Measurements from ENCODE around the gene NPBWR2. TPM values are rescaled to one million over a fixed set of nuclear protein-coding genes. Genes with fewer than 3 reads are reported as not detected.

The NPBWR2 gene
- not detected in 2 replicates for total RNA-seq

DNA sequence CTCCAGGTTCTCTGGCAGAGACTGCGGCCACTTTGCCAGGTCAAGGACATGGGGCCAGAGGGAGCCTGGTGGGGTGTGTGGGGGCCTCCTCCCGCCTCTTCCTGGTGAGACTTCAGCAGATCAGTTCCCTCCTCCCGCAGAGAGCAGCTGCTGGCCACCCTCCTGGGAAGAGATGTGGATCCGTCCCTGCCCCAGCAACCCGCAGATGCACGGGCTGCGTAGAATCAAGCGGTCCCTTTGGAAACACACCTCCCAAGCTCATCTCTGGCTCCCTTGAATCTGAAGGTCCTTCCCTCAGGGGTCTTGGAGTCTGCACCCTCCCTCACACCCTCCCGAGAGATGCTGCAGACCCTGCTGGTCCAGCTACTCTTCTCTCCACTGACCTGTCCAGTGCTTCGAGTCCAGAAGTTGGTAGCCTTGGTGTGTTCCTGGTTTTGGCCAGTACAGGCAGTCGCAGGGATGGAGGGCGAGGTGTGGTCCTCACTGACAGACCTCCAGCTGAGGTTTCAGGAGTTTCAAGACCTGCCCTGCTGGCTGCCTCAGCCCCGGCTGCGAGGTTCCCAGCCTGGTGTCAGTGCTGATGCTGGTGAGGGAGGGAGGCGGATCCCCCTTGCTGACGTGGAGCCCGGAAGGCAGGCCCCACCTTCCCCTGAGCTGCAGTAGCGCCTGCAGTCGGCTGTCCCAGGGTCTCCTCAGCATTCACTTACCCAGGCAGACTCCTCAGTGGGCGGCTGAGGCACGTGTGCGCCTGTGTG, at the start of gene NPBWR2:
NPBWR2 (minus strand) TSS at position 585 of the 755 bp plus-strand sequence. CDS start 734 bp downstream, outside the sequence.

DNA sequence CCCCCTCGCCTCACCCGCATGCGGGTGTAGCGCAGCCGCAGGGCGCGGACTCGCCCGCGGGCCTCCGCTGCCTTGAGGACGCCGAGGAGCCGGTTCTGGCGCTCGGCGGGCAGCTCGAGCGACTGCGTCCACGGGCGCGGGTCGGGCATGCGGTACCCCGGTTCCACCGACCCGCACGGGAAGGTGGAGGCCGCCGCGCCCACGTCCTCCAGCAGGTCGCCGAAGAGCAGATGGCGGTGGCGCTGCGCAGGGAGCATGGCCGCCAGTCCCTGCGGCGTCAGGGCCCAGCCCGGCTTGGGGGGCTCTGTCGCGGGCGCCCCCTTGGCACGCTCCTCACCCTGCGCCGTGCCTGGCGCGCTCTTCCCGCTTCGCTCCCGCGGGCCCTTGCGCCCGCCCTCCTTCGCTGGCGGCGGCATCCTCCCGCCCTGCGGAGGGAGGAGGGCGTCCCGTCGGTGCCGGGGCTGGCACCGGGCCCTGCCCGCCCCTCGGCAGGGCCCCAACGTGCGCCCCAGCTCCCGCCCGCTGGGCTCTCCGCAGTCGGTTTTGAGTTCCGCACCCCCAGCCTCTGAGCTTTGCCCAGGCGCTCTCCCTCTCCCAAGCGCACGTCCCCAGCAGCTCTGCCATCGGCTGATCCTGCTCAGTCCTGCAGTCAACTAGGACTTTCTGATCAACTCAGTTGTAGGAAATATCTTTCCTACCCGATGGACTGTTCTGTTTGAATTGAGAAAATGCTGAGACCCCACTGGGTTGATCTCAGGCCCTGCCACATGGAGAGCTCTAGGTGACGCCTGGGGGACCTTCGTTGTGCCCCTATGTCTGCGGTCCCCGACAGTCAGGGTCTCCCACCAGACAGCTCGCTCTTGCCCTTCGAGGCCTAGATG, 23.3 kb downstream of the NPBWR2 start, which contains the start of gene LKAAEAR1:
LKAAEAR1 (minus strand) TSS at position 595 of the 881 bp plus-strand sequence; CDS start at position 416, 179 bp downstream.

DNA sequence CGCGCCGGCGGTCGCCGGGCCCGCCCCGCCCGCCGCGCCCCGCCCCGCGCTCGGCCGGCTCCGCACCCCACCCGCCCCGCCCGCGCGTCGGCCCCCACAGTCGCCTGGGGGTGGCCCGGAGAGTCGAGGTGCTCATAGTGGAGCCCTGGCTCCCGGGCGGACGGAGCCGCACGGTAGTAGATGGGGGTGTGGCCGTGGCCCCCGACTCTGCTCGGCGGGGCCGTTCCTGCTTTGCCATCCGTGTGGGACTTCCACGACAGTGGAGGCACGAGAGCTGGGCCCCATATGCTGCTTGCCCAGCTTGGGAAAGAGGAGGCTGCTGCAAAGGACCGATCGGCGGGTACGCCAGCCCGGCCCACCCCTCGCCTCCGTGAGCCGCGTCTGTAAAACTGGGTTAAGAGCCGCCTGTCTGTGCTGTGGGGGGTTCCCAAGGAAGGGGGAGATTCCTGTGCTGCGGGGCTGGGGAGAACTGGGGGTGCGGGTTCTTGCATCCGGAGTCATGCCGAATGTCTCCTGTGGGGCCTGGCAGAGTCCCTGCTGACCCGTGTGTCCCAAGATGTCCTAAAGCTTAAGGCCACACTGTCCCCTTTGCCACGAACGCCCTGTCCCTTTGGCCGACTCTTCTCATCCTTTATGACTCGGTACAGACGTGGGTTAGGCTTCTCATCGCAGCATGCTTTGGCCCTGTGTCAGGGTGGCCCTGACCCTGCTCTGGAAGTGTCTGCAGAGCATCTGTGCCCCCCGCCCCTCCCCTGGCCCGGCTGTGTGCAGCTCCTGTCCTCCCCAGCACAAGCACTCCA, 27.2 kb downstream of the NPBWR2 start, which contains the start of gene OPRL1:
OPRL1 (plus strand) TSS at position 70 of the 800 bp plus-strand sequence. CDS start 12,639 bp downstream, outside the sequence.

DNA sequence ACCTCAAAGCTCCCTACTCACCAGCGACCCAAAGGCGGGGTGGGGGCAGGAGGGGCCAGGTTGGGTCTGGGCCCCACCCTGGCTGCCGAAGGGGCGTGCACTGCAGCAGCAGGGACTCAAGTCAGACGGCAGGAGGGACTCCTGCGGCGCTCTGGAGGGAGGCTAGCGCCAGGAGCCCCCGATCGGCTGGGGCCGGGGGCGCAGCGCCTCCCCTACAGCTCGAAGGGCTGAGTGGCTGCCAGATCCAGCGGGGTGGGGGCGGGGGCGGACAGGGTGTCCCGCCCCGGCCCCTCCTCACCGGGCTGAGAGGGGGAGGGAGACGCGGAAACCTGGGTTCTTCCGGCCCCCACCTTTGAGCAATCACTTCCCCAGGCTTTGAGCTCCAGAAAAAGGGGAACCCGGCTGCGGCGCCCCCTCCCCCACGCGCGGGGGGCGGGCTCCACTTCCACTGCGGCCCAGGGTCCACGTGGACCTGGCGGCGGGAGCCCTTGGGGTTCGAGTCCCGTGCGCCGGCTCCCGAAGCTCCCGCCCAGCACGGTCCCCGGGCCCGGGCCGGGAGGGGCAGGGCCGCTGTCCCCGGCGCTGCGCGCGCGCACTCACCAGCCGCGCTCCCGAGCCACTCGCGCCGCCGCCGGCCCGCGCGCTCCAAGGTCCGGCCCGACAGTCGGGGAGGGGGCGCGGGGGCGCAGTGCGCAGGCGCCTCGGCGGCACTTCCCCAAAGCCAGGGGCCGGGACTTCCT, 27.9 kb downstream of the NPBWR2 start, which contains the start of gene RGS19:
RGS19 (minus strand) TSS at position 246 of the 740 bp plus-strand sequence. CDS start 2,632 bp downstream, outside the sequence.

DNA sequence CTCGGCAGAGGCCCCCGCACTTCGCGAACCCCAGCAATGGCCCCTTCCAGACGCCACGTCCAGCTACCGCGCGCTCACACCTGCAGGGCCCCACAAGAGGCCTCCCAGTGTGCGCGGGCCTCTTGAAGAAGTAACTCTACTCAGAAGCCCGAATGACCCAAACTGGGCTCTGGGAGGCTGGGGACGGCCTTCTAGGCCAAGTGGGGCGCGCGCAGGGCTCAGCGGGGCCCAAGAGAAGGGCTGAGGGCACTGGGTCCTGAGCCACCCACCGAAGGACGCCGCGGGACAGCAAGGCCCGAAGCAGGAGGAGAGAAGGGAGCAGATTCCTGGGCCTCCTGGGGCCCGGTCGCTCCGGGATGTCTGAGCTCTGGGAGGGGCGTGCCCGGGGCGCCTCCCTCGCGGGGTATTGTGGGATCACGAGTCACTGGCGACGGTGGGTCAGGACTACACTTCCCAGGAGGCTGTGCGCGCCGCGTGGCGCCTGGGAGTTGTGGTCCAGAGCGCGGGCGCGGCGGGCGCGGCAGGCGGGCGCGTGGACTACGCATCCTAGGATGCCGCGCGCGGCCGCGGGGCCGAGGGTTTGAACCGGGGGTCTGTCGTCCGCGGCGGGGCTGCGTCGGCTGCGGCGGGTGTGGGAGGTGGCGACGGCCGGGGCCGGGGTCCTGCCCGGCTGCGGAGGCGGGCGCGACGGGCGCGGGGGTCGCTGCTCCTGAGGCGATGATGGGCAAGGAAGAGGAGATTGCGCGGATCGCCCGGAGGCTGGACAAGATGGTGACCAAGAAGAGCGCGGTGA, 44.6 kb downstream of the NPBWR2 start, which contains the start of gene TCEA2:
TCEA2 (plus strand) TSS at position 603 of the 793 bp plus-strand sequence; CDS start at position 718, 115 bp downstream.

Other genes starting within 250 kb of the NPBWR2 start
- gene ABHD16B, start 246.1 kb downstream of the NPBWR2 start, total RNA-seq: not detected in 2 replicates
- 101 and 131 TPM in 2 replicates for gene TPD52L2, start 242.3 kb downstream of the NPBWR2 start, total RNA-seq
- gene DNAJC5, start 212.4 kb downstream of the NPBWR2 start, total RNA-seq: 82.5 and 84.7 TPM in 2 replicates
- gene UCKL1, start 151.1 kb downstream of the NPBWR2 start, total RNA-seq: 25.3 and 29.2 TPM in 2 replicates
- gene ZNF512B, start 137.6 kb downstream of the NPBWR2 start, total RNA-seq: 9.9 and 10.3 TPM in 2 replicates
- 1.8 and 2.2 TPM in 2 replicates for gene SAMD10, start 127.9 kb downstream of the NPBWR2 start, total RNA-seq
- gene PRPF6, start 126.4 kb downstream of the NPBWR2 start, total RNA-seq: 76.2 and 81.9 TPM in 2 replicates
- 1.9 TPM in 2 replicates for gene C20orf204, start 71.4 kb downstream of the NPBWR2 start, total RNA-seq
- gene SOX18, start 57.9 kb downstream of the NPBWR2 start, total RNA-seq: 16.0 and 23.7 TPM in 2 replicates
- gene TCEA2, start 44.4 kb downstream of the NPBWR2 start, total RNA-seq: 25.1 and 39.3 TPM in 2 replicates
- gene RGS19, start 28.0 kb downstream of the NPBWR2 start, total RNA-seq: 17.0 and 17.5 TPM in 2 replicates
- gene OPRL1, start 27.5 kb downstream of the NPBWR2 start, total RNA-seq: 1.3 and 2.6 TPM in 2 replicates
- gene LKAAEAR1, start 23.2 kb downstream of the NPBWR2 start, total RNA-seq: not detected in 2 replicates
- not detected in 2 replicates for gene MYT1, start 56.9 kb upstream of the NPBWR2 start, total RNA-seq
- gene PCMTD2, start 148.2 kb upstream of the NPBWR2 start, total RNA-seq: 32.5 and 41.4 TPM in 2 replicates